AG09319 (cell line): ENCODE data around the gene STMND1.

Experiments used
- DNase-seq: peaks from one replicate; pipeline ENCODE4 v3.0.0-alpha.2; 2010; ENCODE audit warnings: low read depth; ENCODE audit errors: extremely low read depth
- CTCF ChIP-seq: IDR thresholded peaks from 2 replicates; pipeline ENCODE4 v1.5.1; 2011; ENCODE audit warnings: low read depth, mild to moderate bottlenecking, inconsistent platforms, low read length, moderate library complexity

Gene STMND1

GRCh38 chr6:17159240-17159639 lies 57.4 kb downstream of the STMND1 start:
- DNase-seq, result no peak
- no peak for TF ChIP-seq CTCF

- no peak for DNase-seq
- no peak for TF ChIP-seq CTCF
Observed at GRCh38 chr6:17161076-17161475, 59.2 kb downstream of the STMND1 start.

GRCh38 chr6:17165383-17165782 lies 63.5 kb downstream of the STMND1 start:
- TF ChIP-seq CTCF, result no peak
- DNase-seq, result peak; percentile 4

- DNase-seq, result no peak
- peak; percentile 58 for TF ChIP-seq CTCF
Observed at GRCh38 chr6:17167327-17167979, 65.6 kb downstream of the STMND1 start.

GRCh38 chr6:17169291-17169690 lies 67.4 kb downstream of the STMND1 start:
- no peak for TF ChIP-seq CTCF
- no peak for DNase-seq

GRCh38 chr6:17169711-17170110 lies 67.9 kb downstream of the STMND1 start:
- no peak for DNase-seq
- no peak for TF ChIP-seq CTCF

GRCh38 chr6:17172836-17173470 lies 71.1 kb downstream of the STMND1 start:
- no peak for TF ChIP-seq CTCF
- no peak for DNase-seq
